ENCODE measurements around the gene MYH14. TPM values are rescaled to one million over a fixed set of nuclear protein-coding genes. Genes with fewer than 3 reads are reported as not detected.

MYH14 gene
- total and polyA plus RNA-seq, 9 donors: 0.23 to 82.1 (median 3.2) TPM

GRCh38 chr19:50310759-50311465 lies 107.5 kb downstream of the MYH14 start:
- H3K4me1 ChIP-seq (ENCODE audit: insufficient read depth): no peaks in the 10 kb centered on the region
- no peaks in the 10 kb centered on the region for H3K36me3 ChIP-seq
- H3K4me3 ChIP-seq: no peak overlapping the region
- no peaks in the 10 kb centered on the region for H3K27me3 ChIP-seq
- 28 to 33% (median 32%) methylated on average over 10 of the region's 10 CpGs for WGBS, 3 donors
- H3K9me3 ChIP-seq: no peaks in the 10 kb centered on the region
- TF ChIP-seq POLR2A (IDR thresholded peaks at IDR 0.05): no peak
- intact Hi-C loops (cut with DNase I): no loop called here
- H3K27ac ChIP-seq: no peak overlapping the region
- DNase-seq: no peak

DNA sequence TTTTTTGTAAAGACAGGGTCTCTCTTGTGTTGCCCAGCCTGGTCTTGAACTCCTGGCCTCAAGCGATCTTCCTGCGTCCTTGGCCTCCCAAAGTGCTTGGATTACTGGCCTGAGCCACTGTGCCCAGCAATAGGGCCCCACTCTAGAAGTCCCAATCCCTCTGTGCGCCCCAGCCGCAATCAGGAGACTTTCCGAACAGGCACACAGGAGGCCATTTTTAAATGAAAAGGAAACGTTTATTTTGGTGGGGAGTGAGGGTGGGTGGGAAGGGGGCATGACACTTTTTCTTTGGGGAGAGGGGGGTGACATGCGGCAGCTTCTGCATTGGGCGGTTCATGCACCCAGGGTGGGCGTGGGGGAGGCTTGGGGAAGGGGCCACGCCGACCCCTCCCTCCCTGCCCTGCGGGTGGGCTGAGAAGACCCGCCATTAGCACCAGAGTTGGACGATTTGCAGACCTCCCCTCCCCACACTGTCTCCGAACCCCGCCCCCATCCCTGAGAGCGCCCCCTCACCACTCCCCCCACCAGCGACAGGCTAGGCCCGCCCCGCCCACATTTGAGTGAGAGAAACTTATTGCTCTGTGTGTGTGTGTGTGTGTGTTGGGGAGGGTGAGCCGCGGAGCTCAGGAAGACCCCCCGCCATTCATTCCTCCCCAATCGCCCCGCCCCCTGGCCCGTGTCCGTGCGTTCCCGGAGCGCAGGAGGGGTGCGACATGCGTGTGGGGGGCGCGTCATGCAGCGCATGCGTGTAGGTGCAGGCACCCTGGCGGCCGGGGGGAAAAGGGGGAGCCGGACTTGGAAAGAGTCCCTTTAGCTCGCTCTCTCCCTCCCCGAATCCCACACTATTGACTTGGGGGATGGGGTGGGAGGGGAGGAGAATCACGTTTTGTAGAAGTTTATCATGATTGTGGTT lies 108.6 kb downstream of the MYH14 start:
- TF ChIP-seq POLR2A (IDR thresholded peaks at IDR 0.05) (no peak), EP300 (IDR thresholded peaks at IDR 0.05) (no peak)
- TF ChIP-seq, protein P1, sequence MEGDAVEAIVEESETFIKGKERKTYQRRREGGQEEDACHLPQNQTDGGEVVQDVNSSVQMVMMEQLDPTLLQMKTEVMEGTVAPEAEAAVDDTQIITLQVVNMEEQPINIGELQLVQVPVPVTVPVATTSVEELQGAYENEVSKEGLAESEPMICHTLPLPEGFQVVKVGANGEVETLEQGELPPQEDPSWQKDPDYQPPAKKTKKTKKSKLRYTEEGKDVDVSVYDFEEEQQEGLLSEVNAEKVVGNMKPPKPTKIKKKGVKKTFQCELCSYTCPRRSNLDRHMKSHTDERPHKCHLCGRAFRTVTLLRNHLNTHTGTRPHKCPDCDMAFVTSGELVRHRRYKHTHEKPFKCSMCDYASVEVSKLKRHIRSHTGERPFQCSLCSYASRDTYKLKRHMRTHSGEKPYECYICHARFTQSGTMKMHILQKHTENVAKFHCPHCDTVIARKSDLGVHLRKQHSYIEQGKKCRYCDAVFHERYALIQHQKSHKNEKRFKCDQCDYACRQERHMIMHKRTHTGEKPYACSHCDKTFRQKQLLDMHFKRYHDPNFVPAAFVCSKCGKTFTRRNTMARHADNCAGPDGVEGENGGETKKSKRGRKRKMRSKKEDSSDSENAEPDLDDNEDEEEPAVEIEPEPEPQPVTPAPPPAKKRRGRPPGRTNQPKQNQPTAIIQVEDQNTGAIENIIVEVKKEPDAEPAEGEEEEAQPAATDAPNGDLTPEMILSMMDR (IDR thresholded peaks at IDR 0.05): no peak
- no peak for DNase-seq
- intact Hi-C loops (cut with DNase I): no loop called here
- Histone ChIP-seq H3K27me3 (no peaks in the 10 kb centered on the region), H3K36me3 (no peaks in the 10 kb centered on the region), H3K27ac (no peak overlapping the region), H3K4me1 (ENCODE audit: insufficient read depth) (no peaks in the 10 kb centered on the region), H3K9me3 (no peaks in the 10 kb centered on the region), H3K4me3 (no peak overlapping the region)
- 2 to 3% (median 3%) methylated on average over 39 to 42 of the region's 42 CpGs for WGBS, 3 donors

DNA sequence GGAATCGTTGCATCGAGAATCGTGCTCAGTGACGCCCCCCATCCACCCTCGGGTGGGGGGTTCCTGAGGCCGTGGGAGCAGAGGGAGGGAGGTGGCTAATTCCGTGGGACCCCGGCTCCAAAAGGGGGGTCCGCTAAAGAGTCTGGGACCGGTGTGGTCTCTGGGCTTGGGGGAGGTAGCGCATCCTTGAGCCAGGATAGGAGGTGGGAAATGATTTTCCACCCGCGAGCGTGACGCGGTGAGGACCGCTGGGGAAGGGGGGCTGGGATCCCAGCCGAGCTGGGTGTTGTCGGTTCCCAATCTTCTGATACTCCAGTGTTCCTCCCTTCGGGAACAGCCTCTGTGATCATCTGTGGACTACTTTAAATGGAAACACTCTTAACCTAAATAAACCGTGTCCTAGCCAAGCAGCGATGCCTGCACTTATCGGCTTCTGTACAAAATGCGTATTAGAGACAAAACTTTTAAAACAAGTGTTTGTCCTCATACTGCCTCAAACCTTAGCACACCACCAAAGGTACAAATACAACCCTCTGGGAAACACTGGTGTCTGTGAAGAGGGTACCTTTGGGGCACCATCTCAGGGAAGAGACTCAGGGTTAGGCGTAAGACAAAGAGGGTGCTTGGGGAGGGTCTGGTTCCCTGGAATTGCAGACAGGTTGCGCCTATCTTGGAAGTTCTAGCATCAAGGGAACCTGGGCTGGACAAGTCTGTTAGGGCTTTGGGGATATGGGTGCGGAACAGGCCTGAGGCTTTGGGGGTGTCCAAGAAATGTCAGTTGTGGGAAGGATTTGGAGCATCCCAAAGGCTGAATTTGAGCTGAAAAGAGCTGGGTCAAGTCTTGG lies 109.8 kb downstream of the MYH14 start:
- Histone ChIP-seq H3K36me3 (no peaks in the 10 kb centered on the region), H3K9me3 (no peaks in the 10 kb centered on the region), H3K4me3 (no peak overlapping the region), H3K4me1 (ENCODE audit: insufficient read depth) (no peaks in the 10 kb centered on the region), H3K27me3 (no peaks in the 10 kb centered on the region), H3K27ac (no peak overlapping the region)
- intact Hi-C loops (cut with DNase I): no loop called here
- 9% methylated on average over 27 of the region's 27 CpGs for WGBS, 3 donors
- TF ChIP-seq EP300 (IDR thresholded peaks at IDR 0.05) (no peak), POLR2A (IDR thresholded peaks at IDR 0.05) (no peak)
- TF ChIP-seq, protein P1 (IDR thresholded peaks at IDR 0.05): no peak
- no peak for DNase-seq

DNA sequence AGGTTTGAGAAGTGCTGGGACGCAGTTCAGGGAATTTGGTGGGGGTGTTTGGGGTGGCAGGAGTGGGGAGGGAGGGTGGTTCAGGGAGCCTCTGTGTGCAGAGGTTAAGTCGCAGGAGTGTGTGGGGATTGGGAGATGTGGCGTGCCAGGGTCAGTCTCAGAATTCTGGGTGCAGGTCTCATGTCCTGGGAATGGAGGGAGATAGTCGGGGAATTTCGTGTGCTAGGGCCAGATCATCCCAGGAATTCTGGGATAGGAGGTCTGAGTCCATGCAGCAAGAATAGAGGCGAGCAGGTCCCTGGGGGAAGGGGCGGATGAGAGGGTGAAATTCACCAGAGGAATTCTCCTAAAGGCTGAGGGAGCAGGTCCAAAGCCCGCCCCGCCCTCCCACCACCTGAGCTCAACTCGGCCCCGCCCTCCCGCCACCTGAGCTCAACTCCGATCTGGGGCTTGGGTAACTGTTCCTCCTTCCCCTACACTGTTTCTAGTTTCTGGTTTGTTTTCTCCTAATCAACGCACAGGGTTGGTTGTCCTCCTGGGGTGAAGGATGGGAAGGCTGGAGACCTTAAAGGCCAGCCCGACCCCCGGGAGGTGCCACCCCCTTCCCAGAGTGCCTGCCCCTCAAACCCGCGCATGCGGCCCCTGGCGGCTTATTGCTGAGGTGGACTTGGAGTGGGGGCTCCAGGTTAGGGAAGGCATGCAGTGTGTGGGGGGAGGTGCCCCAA lies 110.6 kb downstream of the MYH14 start:
- Histone ChIP-seq H3K27ac (no peak overlapping the region), H3K36me3 (no peaks in the 10 kb centered on the region), H3K9me3 (no peaks in the 10 kb centered on the region), H3K27me3 (no peaks in the 10 kb centered on the region), H3K4me3 (no peak overlapping the region), H3K4me1 (ENCODE audit: insufficient read depth) (no peaks in the 10 kb centered on the region)
- no peak for DNase-seq
- whole genome bisulfite sequencing, 3 donors: 2 to 3% (median 3%) methylated on average over 20 of the region's 20 CpGs
- intact Hi-C loops (cut with DNase I): no loop called here
- TF ChIP-seq, protein P1 (IDR thresholded peaks at IDR 0.05): no peak
- TF ChIP-seq POLR2A (IDR thresholded peaks at IDR 0.05): no peak
- TF ChIP-seq EP300 (IDR thresholded peaks at IDR 0.05): no peak
